CD4-positive, alpha-beta T cell treated with Interleukin-1 beta for 1 hour (primary cell): ENCODE measurements around the gene IFI27L1.

Experiments
- DNase-seq, 2 donors: peaks; one replicate each; pipeline ENCODE4 v3.0.0-alpha.2; 2020 to 2022

Gene IFI27L1

GRCh38 chr14:94080621-94081385, at the start of gene IFI27L1, which contains the start of gene DDX24:
TSS of gene IFI27L1 (plus strand) at chr14:94081310. CDS start at chr14:94096938, 15,628 bp downstream.
TSS of gene DDX24 (minus strand) at chr14:94081202. CDS start at chr14:94079742, 1,460 bp downstream.
- DNase-seq = peak; percentile 97

GRCh38 chr14:94031883-94032279, 49.2 kb upstream of the IFI27L1 start:
- DNase-seq = no peak

- DNase-seq = no peak
Observed at GRCh38 chr14:94034886-94035285, 46.2 kb upstream of the IFI27L1 start.

GRCh38 chr14:94036313-94037167, 44.6 kb upstream of the IFI27L1 start:
- DNase-seq = peak; percentile 70 to 77

- no peak for DNase-seq
Observed at GRCh38 chr14:94037954-94038353, 43.2 kb upstream of the IFI27L1 start.

- DNase-seq = no peak
Observed at GRCh38 chr14:94038510-94038909, 42.6 kb upstream of the IFI27L1 start.

- DNase-seq = no peak
Observed at GRCh38 chr14:94038921-94039629, 42.0 kb upstream of the IFI27L1 start.

- no peak for DNase-seq
Observed at GRCh38 chr14:94040247-94040646, 40.9 kb upstream of the IFI27L1 start.

GRCh38 chr14:94040796-94041195, 40.3 kb upstream of the IFI27L1 start:
- DNase-seq = no peak

- DNase-seq = no peak
Observed at GRCh38 chr14:94041551-94042346, 39.4 kb upstream of the IFI27L1 start.

GRCh38 chr14:94042433-94043091, 38.5 kb upstream of the IFI27L1 start:
- no peak for DNase-seq

GRCh38 chr14:94043111-94043755, 37.9 kb upstream of the IFI27L1 start:
- DNase-seq = no peak

GRCh38 chr14:94043756-94044475, 37.2 kb upstream of the IFI27L1 start:
- DNase-seq = no peak

GRCh38 chr14:94044476-94045091, 36.5 kb upstream of the IFI27L1 start:
- no peak for DNase-seq

- DNase-seq = no peak
Observed at GRCh38 chr14:94045101-94045500, 36.0 kb upstream of the IFI27L1 start.

- no peak for DNase-seq
Observed at GRCh38 chr14:94045563-94046345, 35.4 kb upstream of the IFI27L1 start.

GRCh38 chr14:94046696-94047250, 34.3 kb upstream of the IFI27L1 start:
- DNase-seq = no peak

- DNase-seq = no peak
Observed at GRCh38 chr14:94047581-94047980, 33.5 kb upstream of the IFI27L1 start.
